Measurements from ENCODE around the gene UBTD2. TPM values are rescaled to one million over a fixed set of nuclear protein-coding genes. Genes with fewer than 3 reads are reported as not detected.

UBTD2 gene
- total RNA-seq, 1 experiment from 2014 or later, result 37.0 TPM

- DNase-seq (ENCODE audit: low read depth), result no peak
These were observed 88.4 kb downstream of the UBTD2 start for GRCh38 chr5:172194985-172195774.

- no peak for DNase-seq (ENCODE audit: low read depth)
These were observed 89.7 kb downstream of the UBTD2 start, which contains the start of gene EFCAB9 for GRCh38 chr5:172193872-172194271. EFCAB9 (plus strand) TSS chr5:172194172; CDS start chr5:172194173, 1 bp downstream.

DNA sequence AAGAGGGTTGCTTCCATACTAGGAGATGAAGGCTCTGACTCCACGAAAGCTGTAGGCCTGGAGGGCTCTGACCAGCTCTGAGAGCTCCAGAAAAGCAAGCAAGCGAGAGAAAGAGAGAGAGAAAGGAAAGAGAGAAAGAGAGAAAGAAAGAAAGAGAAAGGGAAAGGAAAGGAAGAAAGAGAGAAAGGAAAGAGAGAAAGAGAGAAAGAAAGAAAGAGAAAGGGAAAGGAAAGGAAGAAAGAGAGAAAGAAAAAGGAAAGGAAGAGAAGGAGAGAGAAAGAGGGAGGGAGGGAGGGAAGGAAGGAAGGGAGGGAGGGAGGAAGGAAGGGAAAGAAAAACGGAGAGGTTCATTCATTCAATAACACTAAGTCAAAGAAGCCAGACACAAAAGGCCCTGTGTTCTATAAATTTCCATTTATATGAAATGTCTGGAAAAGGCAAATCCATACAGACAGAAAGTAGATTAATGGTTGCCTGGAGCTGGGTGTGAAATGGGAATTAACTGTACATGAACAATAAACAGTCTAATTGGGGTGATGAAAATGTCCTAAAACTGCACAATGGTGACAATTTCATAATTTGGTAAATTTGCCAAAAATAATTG, 93.8 kb downstream of the UBTD2 start:
- no peak for DNase-seq (ENCODE audit: low read depth)

- no peak for DNase-seq (ENCODE audit: low read depth)
These were observed 94.5 kb downstream of the UBTD2 start for GRCh38 chr5:172188893-172189692.

DNA sequence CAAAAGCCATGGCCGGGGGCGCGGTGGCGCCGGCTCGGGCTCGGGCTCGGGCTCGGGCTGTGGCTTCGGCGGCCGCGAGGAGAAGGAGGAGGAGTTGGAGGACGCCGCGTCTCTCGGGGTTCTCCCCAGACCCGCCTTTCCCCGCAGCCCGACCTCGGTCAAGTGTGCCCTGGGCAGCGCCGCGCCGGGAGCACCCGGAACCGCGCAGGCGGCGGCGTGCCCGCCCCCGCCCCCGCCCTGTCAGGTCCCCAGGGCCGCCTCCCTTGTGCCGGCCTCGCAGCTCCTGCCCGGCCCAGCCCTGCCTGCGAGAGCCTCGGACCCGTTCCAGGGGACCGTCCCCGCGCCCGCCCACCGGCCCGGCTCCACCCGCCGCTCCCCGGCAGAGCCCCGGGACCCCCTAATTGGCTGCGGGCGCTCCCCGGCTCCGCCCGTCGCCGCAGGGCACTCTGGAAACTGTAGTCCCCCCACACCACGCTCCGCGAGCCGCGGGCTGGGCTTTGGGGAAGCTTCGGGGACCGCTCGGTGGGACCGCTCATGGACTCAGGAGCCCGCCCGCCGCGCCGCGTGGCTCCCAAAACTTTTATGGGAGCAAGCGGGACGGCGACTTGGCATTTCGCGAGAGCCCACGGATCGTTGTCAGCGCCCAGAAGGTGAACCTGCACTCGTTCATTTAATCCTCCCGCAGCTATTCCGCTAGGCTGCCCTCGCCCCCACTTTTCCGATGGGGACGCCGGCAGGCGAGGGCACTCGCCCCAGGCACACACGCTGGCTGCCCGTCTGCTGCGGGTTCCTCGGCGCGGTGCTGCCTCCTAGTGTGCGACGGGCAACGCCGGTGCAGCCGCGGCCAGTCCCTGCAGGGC, 95.3 kb downstream of the UBTD2 start, which contains the start of gene STK10:
STK10 (minus strand) TSS at position 192 of the 860 bp plus-strand sequence; CDS start at position 10, 182 bp downstream.
- DNase-seq (ENCODE audit: low read depth), result peak; percentile 92

DNA sequence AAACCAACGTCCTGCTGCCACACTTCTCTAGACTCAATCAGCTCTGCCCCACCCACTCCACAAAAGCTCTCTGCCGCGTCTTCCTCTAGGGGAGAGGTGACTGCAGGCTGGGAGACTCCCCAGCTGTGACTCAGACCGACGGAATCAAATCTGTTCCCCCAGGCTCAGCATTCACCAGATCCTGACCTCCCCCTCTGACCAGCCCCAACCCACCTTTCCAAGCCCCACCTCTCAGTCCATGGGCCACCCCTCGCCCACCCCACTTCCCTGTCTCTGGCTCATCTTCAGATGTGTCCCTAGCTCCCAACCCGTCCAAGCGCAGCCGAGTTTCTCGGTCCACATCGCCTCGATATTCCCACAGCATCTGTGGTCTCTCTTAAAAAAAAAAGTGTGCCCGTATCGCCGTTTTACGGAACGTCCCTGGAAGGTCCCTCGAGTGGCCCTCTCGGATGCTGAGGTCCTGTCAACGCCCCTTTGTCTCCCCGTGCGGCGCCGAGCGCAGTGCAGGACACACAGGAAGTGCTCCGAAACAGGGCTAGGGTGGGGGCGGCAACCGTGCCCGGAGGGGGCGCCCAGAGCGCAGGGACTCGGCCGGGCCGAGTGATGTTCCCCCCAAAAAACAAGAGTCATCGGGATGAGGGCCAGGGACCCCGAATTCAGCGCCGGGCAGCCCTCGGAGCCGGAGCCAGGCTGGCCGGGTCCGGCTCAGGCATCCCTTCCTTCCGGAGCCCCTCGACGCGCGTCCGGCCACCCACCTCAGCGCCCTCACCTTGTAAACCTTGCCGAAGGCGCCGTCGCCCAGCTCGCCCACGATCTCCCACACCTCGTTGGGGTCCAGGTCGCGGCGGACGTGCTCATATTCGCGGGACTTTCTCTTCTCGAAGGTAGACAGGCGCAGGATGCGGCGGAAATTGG, 96.2 kb downstream of the UBTD2 start:
- DNase-seq (ENCODE audit: low read depth), result peak; percentile 94

GRCh38 chr5:172186114-172186695, 97.4 kb downstream of the UBTD2 start:
- DNase-seq (ENCODE audit: low read depth), result no peak

DNA sequence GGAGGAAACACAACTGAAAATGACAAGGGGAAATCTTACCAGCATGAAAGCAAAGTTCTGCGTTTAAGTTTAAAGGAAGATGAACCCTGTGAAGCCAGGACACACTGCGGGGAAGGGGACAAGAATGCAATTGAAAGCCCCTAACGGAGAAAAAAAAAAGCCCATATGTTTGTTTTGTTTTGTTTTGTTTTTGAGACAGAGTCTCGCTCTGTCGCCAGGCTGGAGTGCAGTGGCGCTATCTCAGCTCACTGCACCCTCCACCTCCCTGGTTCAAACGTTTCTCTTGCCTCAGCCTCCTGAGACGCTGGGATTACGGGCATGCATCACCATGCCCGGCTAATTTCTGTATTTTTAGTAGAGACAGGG, 98.5 kb downstream of the UBTD2 start:
- DNase-seq (ENCODE audit: low read depth), result no peak

DNA sequence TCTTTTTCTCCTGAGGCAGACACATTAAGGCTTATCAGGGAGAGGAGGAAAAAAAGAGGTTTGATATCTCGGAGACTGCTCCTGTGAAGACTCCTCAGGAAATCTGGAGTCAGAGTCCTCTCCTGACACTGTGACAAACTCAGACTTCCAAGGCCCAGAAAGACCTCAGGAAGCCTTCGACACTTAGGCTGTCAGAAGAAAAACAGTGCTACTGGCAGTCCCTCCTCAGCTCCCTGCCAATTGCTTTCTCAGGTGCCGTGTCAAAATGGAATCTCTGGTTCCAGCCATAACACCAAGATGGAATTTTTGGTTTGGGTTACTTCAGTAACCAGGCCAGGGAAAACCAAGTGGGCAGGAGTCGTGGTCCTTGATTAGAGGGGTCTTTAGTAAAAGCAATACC, 99.7 kb downstream of the UBTD2 start:
- no peak for DNase-seq (ENCODE audit: low read depth)

GRCh38 chr5:172182291-172182690, 101.3 kb downstream of the UBTD2 start:
- no peak for DNase-seq (ENCODE audit: low read depth)

DNA sequence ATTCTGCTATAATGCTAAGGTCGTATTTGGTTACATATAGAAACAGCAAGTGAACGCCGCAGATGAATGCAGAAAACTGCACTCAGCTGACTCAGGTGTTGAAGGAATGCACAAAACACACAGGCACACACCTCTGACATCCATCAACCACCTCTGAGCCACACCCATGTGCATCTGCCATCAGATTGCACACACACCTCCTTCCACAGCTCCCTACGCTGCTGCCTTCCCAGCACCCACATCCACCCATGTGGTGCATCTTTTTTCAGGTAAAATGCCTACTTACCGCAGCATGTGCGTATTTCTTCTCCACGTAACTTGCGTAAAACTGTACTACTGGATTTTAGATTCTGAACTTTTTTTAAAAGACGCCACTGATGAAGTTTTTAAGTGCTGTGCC, 102.6 kb downstream of the UBTD2 start:
- no peak for DNase-seq (ENCODE audit: low read depth)

DNA sequence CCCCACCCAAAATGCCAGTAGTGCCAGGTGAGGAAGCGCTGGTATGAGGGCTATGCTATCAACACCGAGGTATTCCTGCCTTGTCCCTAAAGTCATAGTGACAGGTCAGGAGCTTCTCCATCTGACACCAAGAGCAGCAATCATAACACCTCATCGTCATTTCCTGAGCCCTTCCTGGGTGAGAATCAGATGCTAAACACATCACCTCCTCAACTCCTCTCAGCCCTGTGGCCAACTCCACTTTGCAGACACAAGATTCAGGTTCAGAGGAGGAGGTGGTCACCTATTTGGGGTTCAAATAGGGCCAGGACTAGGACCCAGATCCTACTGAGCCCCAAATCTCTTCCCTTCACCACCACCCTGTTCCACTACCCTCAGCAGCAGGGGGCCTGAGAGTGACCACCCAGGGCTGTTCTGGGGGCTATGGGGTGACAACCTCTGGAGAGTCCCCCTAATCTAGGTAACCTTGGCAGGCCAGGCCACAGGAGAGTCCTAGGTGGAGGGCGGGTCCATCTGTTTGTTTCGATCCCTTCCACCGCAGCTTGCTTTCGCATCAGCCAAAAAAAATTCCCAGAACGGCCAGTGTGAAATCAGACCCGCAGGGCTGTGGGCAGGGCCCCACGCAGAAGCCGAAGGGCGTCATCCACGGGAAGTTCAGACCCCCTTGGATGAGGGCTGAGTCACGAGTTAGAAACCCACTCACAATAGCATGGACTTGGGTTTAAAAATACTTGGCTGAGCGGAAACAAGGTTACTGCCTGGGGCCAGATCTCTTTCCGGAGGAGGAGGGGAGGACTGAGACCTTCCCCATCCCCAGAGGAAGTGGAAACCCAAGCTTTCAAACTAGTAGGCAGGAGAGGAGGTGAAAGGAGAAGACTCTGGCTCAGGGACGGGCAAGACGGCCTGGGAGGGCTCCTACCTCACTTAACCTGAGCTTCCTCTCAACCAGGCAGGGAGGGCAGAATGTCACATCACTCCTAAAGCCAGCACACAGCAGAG, 104.3 kb downstream of the UBTD2 start:
- DNase-seq (ENCODE audit: low read depth), result peak; percentile 66

GRCh38 chr5:172178301-172178987, 105.1 kb downstream of the UBTD2 start:
- no peak for DNase-seq (ENCODE audit: low read depth)

- no peak for DNase-seq (ENCODE audit: low read depth)
These were observed 106.4 kb downstream of the UBTD2 start for GRCh38 chr5:172177176-172177575.

DNA sequence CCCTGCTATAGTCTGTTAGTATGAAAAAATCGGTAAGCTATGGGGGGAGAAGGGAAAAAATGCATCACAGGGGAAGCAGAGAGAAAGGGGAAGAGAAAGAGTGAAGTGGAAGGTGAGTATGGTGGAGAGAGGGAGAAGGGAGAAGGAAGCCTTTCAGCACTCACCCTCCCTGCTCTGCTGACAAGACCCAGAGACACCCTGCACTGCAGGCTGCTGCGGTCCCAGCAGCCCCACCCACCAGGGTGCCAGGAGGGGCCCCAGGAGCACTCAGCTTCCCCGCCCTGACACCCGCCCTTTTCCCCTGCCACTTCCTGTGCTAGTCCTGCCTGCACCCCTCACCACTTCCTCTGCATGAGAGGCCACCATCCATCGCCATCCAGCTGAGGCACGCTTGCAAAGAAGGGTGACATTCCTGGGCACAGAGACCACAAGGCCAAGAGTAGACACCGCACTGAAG, 108.3 kb downstream of the UBTD2 start:
- no peak for DNase-seq (ENCODE audit: low read depth)

GRCh38 chr5:172173564-172174153, 109.9 kb downstream of the UBTD2 start:
- peak; percentile 93 for DNase-seq (ENCODE audit: low read depth)

DNA sequence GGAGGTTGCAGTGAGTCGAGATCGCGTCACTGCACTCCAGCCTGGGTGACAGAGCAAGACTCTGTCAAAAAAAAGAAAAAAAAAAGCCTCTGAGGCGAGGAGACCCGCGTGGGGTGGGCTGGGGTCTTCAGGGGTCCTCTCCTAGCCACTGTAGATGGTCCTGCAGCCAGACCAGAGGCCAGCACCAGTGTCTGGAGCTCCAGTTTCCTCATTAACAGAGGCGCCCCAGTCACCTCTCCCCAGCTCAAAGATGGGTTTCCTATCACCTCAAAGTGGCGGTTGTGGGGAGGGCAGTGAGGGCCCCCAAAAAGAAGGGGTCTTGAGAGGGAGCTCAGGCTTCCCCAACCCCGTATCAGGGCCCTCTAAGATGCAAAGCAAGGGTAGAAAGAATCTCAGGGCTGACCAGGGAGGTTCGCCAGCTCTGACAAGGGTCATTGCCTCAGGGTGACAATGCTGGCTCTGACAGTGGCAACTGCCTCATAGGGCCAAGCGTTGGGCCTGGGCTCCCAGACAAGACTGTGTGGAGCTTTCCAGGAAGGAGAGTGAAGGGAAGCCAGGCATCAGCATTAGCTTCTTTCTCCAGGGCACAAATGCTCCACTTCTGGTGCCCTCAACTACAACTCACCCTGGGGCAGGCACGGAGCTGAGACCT, 110.5 kb downstream of the UBTD2 start:
- DNase-seq (ENCODE audit: low read depth), result peak; percentile 76

Measured in M059J (cell line).